Right lobe of liver (tissue), 6 donors: ENCODE measurements around the gene TMEM51. TPM values are rescaled to one million over a fixed set of nuclear protein-coding genes. Genes with fewer than 3 reads are reported as not detected.

Experiments used
- ATAC-seq, 4 donors: fragments of 200-7000 bp; cut with Tn5 transposase; one replicate each; pipeline ENCODE4 v1.9.1; 2020; ENCODE audit warnings: mild to moderate bottlenecking in 4 of 4, moderate library complexity in 4 of 4
- DNase-seq, 3 donors: peaks; one replicate each; pipeline ENCODE4 v3.0.0-alpha.2; 2020
- H3K27ac ChIP-seq, 3 donors: fragments of 200-600 bp; one replicate each; pipeline ENCODE4 v1.8.0; 2022
- H3K27me3 ChIP-seq, 2 donors: fragments of 200-600 bp; one replicate each; pipeline ENCODE4 v1.8.0; 2022
- H3K36me3 ChIP-seq, 4 donors: fragments of 200-600 bp; sonication (generic) in 1 of 4; one replicate each; pipeline versions ENCODE4 v1.5.1 to v1.8.0; 2017 to 2022; ENCODE audit warnings: control low read depth in 1 of 4
- H3K4me1 ChIP-seq, 4 donors: fragments of 200-600 bp; sonication (generic) in 1 of 4; one replicate each; pipeline versions ENCODE4 v1.5.1 to v1.8.0; 2017 to 2022; ENCODE audit warnings: control low read depth in 1 of 4
- H3K4me3 ChIP-seq, 3 donors: fragments of 200-600 bp; one replicate each; pipeline ENCODE4 v1.8.0; 2022
- H3K9me3 ChIP-seq, 4 donors: fragments of 200-600 bp; sonication (generic) in 1 of 4; one replicate each; pipeline versions ENCODE4 v1.5.1 to v1.8.0; 2017 to 2022; ENCODE audit warnings: control low read depth in 1 of 4
- POLR2A ChIP-seq: fragments of 450-650 bp; IDR thresholded peaks from one replicate; pipeline ENCODE4 v1.6.1; 2017; ENCODE audit warnings: antibody characterized with exemption, mild to moderate bottlenecking
- WGBS: methylation state at CpG from one replicate; pipeline ENCODE4 v1.1.6; 2018; ENCODE audit warnings: low coverage, low lambda C conversion rate; ENCODE audit not compliant: insufficient coverage; ENCODE audit errors: missing lambda C conversion rate; 5-methylcytosine and 5-hydroxymethylcytosine counted together
- intact Hi-C, 2 donors: fragments of 100-400 bp; cut with DNase I; formaldehyde crosslinking; loops; one replicate each; pipeline versions ENCODE4 v1.11.2 to v1.14.1; 2022
- total RNA-seq, 6 experiments: library from RNA; depleted of rRNA in 2 of 6; stranded (reverse); fragments of >200 nt in 2 of 6; fragmentation: NEBNext Ultra II Directional in 3 of 6; extraction: Animal tissue kit (Norgen Biotek cat#: 25700) in 3 of 6; gene quantifications; one replicate each; pipeline versions ENCODE4 v1.1.0 to v1.2.4, GENCODE V29; 2016 to 2023
- TF ChIP-seq, protein P1 (sequence below), 4 donors: fragments of 200-600 bp in 3 of 4; fragments of 450-650 bp in 1 of 4; IDR thresholded peaks; one replicate each; pipeline versions ENCODE4 v1.5.1 to v1.8.0; 2016 to 2022; ENCODE audit warnings: antibody characterized with exemption in 4 of 4, mild to moderate bottlenecking in 2 of 4
- donor health status: DM: no; HTN: yes; CAD: no.
- donor health status: DM: no; HTN: no; CAD: no.
- donor health status: DM: no; HTN: no; CAD: no.
- donor health status: DM: no; HTN: yes; CAD: no.
- donor health status: DM: no; HTN: yes; CAD: no.

The TMEM51 gene
- total RNA-seq, 6 experiments from 2014 or later, result 1.3 to 5.4 (median 1.9) TPM

DNA sequence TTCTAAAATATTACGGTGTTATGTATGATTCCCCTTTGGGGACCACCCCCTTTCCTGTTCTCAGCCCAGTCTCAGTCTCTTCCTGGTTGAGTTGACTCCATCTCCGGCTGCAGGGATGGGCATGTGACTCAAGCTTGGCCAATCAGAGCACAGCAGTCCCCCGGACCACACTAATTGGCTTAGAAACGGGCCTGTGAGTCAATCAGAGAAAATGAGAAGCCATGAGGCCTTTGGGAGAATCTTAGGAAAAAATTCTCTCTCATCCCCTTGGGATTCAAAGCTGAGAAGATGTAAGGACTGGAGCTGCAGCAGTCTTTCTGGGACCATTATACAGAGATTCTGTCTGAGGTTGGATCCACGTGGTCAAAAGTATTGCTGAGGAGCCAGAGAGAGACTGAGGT is 82.8 kb downstream of the TMEM51 start:
- H3K36me3 ChIP-seq, result no peaks in the 10 kb centered on the region
- no peak for TF ChIP-seq POLR2A
- TF ChIP-seq, protein P1, sequence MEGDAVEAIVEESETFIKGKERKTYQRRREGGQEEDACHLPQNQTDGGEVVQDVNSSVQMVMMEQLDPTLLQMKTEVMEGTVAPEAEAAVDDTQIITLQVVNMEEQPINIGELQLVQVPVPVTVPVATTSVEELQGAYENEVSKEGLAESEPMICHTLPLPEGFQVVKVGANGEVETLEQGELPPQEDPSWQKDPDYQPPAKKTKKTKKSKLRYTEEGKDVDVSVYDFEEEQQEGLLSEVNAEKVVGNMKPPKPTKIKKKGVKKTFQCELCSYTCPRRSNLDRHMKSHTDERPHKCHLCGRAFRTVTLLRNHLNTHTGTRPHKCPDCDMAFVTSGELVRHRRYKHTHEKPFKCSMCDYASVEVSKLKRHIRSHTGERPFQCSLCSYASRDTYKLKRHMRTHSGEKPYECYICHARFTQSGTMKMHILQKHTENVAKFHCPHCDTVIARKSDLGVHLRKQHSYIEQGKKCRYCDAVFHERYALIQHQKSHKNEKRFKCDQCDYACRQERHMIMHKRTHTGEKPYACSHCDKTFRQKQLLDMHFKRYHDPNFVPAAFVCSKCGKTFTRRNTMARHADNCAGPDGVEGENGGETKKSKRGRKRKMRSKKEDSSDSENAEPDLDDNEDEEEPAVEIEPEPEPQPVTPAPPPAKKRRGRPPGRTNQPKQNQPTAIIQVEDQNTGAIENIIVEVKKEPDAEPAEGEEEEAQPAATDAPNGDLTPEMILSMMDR (IDR thresholded peaks at IDR 0.05), result no peak
- ATAC-seq (no peak), DNase-seq (no peak)
- no peaks in the 10 kb centered on the region for H3K4me1 ChIP-seq
- no peaks in the 10 kb centered on the region for H3K27me3 ChIP-seq
- H3K27ac ChIP-seq, result no peak overlapping the region
- intact Hi-C loops, result no loop called here
- no peaks in the 10 kb centered on the region for H3K9me3 ChIP-seq
- WGBS, result 62% methylated on average over 4 of the region's 5 CpGs
- no peak overlapping the region for H3K4me3 ChIP-seq

DNA sequence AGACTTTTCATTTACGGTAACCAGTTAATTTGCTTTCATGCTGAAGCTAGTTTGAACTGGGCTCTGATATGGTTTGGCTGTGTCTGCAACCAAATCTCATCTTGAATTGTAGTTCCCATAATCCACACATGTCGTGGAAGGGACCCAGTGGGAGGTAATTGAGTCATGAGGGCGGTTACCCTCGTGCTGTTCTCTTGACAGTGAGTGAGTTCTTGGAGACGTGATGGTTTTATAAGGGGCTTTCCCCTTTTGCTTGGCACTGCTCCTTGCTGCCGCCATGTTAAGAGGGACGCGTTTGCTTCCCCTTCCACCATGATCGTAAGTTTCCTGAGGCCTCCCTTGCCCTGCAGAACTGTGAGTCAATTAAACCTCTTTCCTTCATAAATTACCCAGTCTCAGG is 83.2 kb downstream of the TMEM51 start:
- no peak overlapping the region for H3K4me3 ChIP-seq
- no peak overlapping the region for H3K27ac ChIP-seq
- H3K9me3 ChIP-seq, result no peaks in the 10 kb centered on the region
- ATAC-seq (no peak), DNase-seq (no peak)
- H3K4me1 ChIP-seq, result no peaks in the 10 kb centered on the region
- no peak for TF ChIP-seq POLR2A
- TF ChIP-seq, protein P1 (IDR thresholded peaks at IDR 0.05), result no peak
- no peaks in the 10 kb centered on the region for H3K36me3 ChIP-seq
- H3K27me3 ChIP-seq, result no peaks in the 10 kb centered on the region
- WGBS, result 72% methylated on average over 5 of the region's 9 CpGs
- intact Hi-C loops, result no loop called here

DNA sequence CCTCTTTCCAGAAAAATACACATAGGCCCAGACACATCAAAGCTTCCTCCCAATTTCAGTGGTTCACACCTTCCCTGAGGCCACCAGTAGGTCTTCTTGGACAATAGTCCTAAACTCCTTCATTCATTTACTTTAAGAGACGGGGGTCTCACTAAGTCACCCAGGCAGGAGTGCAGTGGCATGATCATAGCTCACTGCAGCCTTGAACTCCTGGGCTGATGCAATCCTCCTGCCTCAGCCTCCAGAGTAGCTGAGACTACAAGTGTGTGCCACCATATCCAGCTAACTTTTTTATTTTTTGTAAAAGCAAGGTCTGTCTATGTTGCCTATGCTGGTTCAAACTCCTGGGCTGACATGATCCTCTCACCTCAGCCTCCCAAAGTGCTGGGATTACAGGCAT is 85.2 kb downstream of the TMEM51 start:
- H3K27ac ChIP-seq, result no peak overlapping the region
- 57% methylated on average over 1 of the region's 1 CpG for WGBS
- H3K27me3 ChIP-seq, result no peaks in the 10 kb centered on the region
- H3K4me1 ChIP-seq, result no peaks in the 10 kb centered on the region
- no peaks in the 10 kb centered on the region for H3K36me3 ChIP-seq
- DNase-seq (no peak), ATAC-seq (no peak)
- H3K9me3 ChIP-seq, result no peaks in the 10 kb centered on the region
- no peak for TF ChIP-seq POLR2A
- TF ChIP-seq, protein P1 (IDR thresholded peaks at IDR 0.05), result no peak
- no peak overlapping the region for H3K4me3 ChIP-seq
- intact Hi-C loops, result no loop called here

DNA sequence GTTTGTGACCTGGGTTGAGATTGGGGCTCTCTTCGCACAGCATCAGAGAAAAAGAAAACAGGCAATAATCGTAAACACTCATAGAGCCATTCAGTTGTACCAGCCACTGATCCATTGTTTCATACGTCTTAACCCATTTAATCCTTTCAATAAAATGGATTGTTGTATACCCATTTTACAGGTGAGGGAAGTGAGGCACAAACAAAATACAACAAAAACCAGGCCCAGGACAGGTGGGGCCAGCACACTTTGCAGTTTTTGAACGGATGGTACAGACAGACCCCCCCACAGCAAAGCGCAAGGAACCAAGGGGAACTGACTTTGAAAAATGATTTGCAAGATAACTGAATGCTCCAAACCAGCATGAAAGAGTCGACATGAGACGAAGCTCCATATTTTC is 89.2 kb downstream of the TMEM51 start:
- peaks cover 0 to 4% of the 10 kb centered on the region in 2 donors for H3K27me3 ChIP-seq
- TF ChIP-seq POLR2A, result no peak
- TF ChIP-seq, protein P1 (IDR thresholded peaks at IDR 0.05), result no peak
- WGBS, result 67% methylated on average over 7 of the region's 7 CpGs
- no peaks in the 10 kb centered on the region for H3K36me3 ChIP-seq
- ATAC-seq (no peak), DNase-seq (no peak)
- H3K9me3 ChIP-seq, result no peaks in the 10 kb centered on the region
- H3K4me1 ChIP-seq, result no peaks in the 10 kb centered on the region
- H3K27ac ChIP-seq, result no peak overlapping the region
- intact Hi-C loops, result no loop called here
- H3K4me3 ChIP-seq, result no peak overlapping the region
